UCSD-AML1 (cell line): ENCODE measurements around the gene IGSF8.
"Not testable (repeated sequence)": the region's sequence is repeated elsewhere in the genome, so short reads cannot be mapped to it uniquely, and the experiment has no call there.

ENCODE experiments used
- DNase-seq: peaks from one replicate; lab custom pipeline; 2025; ENCODE audit not compliant: unreplicated experiment; lab: John Stamatoyannopoulos, UW

The IGSF8 gene

GRCh38 chr1:160069460-160070231, 28.8 kb downstream of the IGSF8 start, which contains the start of gene KCNJ10:
Gene KCNJ10, minus strand, starts transcription at chr1:160070160. Its CDS starts 27,628 bp downstream, at chr1:160042532.
- no peak for DNase-seq

- no peak for DNase-seq
Measured at GRCh38 chr1:160068225-160068624, 30.2 kb downstream of the IGSF8 start.

- no peak for DNase-seq
Measured at GRCh38 chr1:160066829-160067745, 31.3 kb downstream of the IGSF8 start.

GRCh38 chr1:160064746-160065145, 33.7 kb downstream of the IGSF8 start:
- no peak for DNase-seq

- DNase-seq = no peak
Measured at GRCh38 chr1:160064164-160064563, 34.3 kb downstream of the IGSF8 start.

GRCh38 chr1:160063176-160063575, 35.2 kb downstream of the IGSF8 start:
- no peak for DNase-seq

GRCh38 chr1:160062230-160062532, 36.2 kb downstream of the IGSF8 start:
- no peak for DNase-seq

- DNase-seq = no peak
Measured at GRCh38 chr1:160061369-160062229, 36.8 kb downstream of the IGSF8 start.

- DNase-seq = no peak
Measured at GRCh38 chr1:160058087-160058486, 40.3 kb downstream of the IGSF8 start.

- no peak for DNase-seq
Measured at GRCh38 chr1:160056648-160057169, 41.7 kb downstream of the IGSF8 start.

- no peak for DNase-seq
Measured at GRCh38 chr1:160053548-160054365, 44.7 kb downstream of the IGSF8 start.

- no peak for DNase-seq
Measured at GRCh38 chr1:160052936-160053335, 45.5 kb downstream of the IGSF8 start.

- DNase-seq = no peak
Measured at GRCh38 chr1:160050619-160051018, 47.8 kb downstream of the IGSF8 start.

GRCh38 chr1:160050182-160050581, 48.2 kb downstream of the IGSF8 start:
- DNase-seq = not testable (repeated sequence)

GRCh38 chr1:160049101-160049500, 49.3 kb downstream of the IGSF8 start:
- no peak for DNase-seq

- no peak for DNase-seq
Measured at GRCh38 chr1:160048335-160048734, 50.1 kb downstream of the IGSF8 start.

GRCh38 chr1:160047111-160047991, 51.1 kb downstream of the IGSF8 start:
- DNase-seq = no peak

- DNase-seq = peak; percentile 77
Measured at GRCh38 chr1:160046494-160047110, 51.8 kb downstream of the IGSF8 start.

GRCh38 chr1:160045653-160046052, 52.8 kb downstream of the IGSF8 start:
- no peak for DNase-seq
